Activated CD8-positive, alpha-beta memory T cell treated with anti-CD3 and anti-CD28 coated beads, Interleukin-2, amount 50 U/mL, for 4 hours (primary cell): ENCODE measurements around the gene ZBTB20.

Experiments
- DNase-seq: peaks from one replicate; pipeline ENCODE4 v3.0.0-alpha.2; 2020

ZBTB20 gene

DNA sequence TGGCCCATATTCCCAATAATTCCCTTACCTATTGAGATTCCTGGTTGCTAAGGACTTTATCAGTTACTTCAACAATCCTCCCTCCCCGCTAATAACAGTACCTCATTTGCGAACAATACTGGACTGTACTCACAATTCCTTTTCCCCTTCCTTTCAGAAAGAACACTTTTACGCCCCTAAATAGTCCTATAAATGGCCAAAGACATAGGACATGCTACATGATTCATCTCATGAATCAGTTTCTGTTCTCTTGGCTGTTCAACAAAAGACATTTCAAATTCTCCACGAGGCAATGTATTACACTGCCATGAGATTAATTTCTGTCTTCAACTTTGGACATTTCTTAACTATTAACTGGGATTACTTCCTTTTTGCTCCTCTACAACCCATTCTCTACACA, 588.8 kb downstream of the ZBTB20 start:
- no peak for DNase-seq

DNA sequence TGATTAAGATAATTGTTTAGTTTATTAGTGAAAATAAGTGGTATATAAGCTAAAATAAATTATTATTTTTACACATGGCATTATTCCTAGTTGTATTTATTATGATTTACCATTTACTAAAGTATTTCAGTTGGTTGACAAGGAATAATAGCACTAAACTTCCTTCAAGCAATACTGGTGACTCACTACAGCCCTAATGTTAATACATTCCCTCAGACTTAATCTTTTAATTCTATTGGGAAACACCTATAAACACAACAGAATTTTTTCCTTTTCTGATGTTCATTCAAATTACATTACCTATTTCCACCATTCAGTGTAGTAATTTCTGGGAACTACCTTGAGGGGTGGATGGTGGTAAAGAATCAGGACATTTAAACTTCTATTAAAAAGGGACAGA, 589.3 kb downstream of the ZBTB20 start:
- DNase-seq, result no peak

DNA sequence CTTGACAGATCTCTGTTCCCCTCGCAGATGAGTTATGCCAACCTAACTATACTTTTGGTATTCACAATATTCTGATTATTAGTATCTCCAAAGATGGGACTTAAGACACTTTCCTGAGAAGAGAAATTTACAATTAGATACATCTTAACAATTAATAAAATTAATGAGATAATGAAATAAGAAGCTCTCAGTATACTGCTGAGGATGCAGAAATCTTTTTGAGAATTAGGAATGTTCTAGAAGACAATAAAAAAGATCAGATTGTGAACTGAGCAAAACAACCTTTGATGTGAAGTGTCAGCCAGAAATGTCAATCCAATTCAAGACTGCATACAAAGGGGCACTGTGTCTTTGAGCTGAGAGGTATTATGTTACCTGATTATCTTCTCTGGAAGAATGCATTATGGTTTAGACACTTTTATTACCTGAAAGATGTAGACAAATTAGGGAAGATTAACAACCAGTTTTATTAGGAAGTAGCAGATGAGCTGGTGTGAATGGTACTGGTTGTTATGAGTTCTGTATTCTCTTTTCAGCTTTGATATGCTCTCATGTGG, 590.4 kb downstream of the ZBTB20 start:
- DNase-seq, result no peak

DNA sequence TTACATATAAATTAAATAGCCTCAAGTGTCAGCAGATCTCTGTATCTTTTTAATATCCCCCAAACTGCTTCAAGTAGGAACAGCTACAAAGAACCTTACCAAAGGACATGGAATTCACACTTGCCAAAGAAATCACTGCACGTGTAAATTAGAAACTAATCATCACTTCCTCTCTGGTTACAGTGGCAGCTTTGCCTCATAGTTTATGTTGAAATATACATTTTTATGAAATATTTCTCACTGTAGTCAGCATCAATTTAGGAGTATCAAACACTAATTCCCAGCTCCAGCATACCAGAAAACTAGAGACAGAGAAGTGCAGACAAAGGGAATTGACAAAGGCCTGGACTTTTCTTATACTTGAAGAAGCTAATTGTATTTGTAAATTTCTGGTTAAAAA, 592.4 kb downstream of the ZBTB20 start:
- no peak for DNase-seq

DNA sequence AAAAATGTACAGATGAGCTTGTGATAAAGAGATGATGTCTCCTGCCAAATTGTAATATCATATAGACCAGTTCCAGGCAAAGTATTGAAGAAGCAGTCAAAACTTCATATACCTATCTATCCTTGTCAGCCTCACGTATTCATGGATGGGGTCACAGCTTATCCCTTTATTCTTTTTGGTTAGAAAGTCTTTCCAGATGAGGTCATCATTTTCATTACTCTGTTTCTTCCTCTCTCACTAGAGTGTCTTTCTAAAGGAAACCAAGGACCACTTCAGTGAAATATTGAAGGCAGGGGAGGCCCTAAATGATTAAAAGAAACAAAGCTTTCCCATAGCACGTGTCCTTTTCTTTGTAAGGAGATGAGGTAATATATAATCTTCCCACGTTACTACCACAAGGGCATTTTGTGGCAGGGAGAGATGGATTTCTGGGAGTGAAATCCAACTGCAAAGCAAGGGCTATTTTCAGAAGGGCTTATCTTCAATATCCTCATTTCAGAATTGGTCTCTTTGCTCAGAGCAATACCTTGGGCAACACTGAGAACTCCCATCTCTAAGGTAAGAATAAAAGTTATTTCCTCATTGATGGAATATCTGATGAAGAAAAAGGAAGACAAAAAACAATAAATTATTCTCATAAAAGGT, 593.0 kb downstream of the ZBTB20 start:
- no peak for DNase-seq

DNA sequence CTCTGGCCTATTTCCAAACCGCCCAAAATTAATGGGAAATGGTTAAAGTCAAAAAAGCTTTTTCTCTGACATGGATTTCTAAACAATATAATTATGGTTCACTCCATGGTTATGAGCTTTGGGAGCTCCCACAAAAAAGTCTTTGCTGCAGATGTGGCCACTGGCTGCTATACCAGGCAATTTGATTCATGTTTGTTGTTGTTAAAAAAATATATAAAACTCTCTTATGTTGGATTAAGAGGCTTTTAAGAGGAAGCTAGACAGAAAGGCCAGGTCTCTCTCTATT, 594.6 kb downstream of the ZBTB20 start:
- no peak for DNase-seq

DNA sequence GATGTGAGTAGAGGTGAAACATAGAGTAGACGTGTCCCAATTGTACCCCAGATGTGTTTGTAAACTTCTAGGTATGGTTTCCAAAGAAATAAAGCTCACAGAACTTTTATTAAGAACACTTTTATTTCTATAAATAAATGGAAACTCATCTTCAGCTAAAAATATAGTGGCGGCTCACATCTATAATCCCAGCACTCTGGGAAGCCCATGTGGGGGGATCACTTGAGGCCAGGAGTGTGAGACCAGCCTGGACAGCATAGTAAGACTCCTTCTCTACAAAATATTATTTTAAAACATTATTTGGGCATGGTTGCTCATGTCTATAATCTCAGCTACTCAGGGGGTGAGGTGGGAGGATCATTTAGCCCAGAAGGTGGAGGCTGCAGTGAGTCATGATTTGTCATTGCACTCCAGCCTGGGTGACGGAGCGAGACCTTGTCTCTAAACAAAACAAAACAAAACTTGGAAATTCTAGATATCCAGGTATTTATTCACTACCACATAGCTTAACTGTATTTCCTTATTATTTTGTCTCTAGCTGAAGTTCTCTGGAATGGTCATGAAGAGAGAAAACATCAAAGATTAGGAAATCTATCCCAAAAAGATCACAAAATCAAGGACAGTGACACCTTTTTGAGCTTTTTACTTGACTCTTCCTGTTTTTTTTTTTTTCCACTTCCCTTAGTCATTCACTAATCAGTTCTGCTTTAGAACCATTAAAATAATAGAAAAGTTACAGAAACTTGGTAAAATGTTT, 595.1 kb downstream of the ZBTB20 start:
- DNase-seq, result no peak

DNA sequence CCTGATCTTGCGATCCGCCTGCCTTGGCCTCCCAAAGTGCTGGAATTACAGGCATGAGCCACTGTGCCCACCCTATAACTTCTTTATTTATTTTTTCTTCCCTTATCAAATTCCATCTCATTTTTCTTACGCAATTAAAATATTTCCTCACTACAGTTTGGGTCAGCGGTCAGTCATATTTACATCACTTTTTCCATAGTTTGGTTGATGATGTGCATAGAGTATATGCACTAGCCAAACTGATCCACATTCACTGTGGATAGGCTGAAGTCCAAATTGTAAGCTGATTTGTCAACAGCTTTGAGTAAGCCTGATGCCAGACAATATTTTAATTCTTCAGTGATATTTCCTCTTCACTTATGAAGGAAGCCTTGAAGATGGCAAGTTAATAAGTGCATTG, 596.9 kb downstream of the ZBTB20 start:
- DNase-seq, result no peak

DNA sequence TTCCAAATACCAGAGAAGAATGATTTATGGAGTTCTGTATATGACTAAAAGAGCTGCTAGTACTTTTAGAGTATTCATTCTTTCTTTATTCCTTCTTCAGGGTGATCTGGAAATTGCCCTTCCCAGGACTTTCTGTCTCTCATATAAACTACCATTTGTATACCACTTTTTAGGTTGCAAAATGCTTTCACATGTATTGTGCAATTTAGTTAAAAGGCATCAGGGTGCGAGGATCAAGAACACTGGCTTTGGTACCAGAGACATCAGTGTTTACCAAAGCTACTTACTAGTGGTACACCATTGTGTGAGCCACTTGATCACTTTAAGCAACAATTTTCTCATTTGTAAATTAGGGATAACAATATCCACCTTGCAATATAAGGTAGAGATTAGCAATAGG, 601.9 kb downstream of the ZBTB20 start:
- no peak for DNase-seq

DNA sequence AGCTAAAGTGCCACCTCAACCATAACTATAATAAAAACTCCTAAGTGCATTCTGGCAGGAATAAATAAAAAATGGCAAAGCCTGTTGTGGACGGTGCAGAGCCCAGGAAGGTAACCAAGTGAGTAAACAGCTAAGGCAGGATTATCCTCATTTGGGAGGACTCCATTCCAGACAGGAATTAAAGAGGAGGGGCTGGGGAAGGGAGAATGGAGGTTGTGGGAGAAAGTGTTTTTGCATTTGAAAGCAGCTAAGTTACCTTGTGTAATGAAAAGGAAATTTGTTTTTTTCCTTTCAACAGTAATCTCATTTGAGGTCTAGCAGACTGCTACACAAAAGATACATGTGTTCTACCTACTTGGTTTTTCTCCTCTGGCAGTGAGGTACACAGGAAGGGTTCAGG, 604.7 kb downstream of the ZBTB20 start:
- DNase-seq, result no peak

DNA sequence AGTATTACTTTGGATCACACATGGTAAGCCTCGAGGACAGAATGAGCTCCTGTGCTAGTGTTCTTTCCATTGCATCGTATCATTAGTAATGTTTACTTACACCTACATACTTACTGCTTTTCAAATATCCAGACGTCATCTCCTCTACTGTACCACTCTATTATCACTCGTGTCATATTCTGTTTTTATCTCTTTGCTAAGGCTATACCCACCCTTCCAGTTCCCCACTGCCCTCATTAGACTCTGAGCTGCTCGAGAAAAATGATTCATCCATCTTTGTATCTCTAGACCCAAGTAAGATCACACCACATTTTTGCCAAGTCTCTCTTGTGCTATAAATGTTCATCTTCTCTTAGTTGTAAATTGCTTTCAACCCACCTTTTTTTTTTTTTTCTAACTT, 607.6 kb downstream of the ZBTB20 start:
- no peak for DNase-seq

DNA sequence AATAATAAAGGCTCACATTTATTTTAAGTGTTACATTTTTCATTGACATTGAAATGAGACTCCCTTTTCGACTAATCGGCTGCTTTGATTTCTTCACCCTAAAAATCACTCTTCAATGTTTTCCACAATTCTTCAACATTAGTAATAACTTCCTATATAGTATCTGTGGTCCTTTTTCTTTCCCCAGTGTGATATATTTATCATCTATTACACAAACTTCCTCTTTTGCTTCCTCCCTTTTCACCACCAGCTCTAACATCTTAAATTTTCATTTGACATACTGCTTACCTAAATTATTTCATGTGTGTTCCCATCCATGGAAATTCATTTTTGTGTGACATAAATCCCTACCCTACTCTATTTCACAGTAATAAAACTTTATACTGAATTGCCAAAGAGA, 608.9 kb downstream of the ZBTB20 start:
- DNase-seq, result no peak

DNA sequence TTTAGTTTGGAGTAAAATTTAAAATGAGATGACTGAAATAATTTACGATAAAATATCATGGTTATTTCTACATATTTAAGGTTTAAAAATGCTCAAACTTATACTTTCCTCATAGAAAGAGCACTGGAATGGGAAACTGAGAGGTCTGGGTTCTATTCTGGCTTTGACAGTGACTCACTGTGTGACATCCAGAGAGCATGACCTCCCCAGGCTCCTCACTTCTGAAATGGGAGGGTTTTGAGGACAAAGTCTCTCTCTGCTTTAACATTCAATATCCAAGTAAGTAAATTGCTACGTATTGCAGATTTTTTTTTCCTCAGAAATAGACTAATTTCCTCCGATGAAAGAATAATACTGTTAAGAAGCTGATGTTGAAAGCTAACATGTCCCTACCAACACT, 618.6 kb downstream of the ZBTB20 start:
- no peak for DNase-seq

DNA sequence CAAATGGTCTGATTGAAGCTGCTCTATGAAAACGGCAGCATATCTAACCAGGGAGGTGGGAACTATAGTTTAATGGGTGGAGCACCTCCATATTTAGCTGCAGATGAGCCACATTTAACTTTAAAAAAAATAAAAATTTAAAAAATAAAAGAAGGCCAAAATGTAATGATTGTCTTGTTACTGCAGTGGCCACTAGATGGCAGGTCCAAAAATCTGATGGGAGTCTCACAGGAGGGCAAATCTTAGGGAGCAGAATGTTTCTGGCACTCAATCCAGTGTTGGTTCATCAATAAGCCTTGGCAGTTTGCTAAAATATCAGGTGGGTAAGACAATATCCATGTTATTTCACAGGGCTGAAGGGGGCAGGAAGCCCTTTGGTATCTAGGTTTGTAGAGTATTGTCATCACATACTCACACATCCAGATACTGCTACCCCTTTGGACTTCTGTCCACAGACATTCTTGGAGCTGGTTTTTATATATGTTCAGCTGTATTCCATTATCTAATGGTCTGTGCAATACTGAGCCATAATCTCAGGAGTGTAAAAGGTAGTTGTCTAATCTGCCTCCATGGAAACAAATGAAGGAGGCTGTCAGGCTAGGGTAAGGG, 619.9 kb downstream of the ZBTB20 start:
- no peak for DNase-seq

DNA sequence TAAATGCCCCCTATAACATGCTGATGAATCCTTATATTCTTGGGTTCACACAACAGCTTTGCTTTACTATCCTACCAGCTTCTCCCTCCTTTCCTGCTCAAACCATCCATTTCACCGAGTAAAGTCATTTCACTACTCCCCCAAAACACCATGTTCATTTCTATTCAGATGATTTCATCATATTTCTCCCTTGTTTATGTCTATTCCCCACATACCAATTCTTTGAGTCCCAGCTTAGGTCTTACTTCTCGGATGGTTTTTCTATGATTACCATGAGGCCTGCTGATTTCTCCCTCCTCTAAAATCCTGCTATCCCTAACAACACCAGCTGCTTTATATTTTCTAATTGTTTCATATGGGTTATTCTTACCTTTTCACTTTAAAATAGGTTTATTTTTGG, 621.8 kb downstream of the ZBTB20 start:
- no peak for DNase-seq

DNA sequence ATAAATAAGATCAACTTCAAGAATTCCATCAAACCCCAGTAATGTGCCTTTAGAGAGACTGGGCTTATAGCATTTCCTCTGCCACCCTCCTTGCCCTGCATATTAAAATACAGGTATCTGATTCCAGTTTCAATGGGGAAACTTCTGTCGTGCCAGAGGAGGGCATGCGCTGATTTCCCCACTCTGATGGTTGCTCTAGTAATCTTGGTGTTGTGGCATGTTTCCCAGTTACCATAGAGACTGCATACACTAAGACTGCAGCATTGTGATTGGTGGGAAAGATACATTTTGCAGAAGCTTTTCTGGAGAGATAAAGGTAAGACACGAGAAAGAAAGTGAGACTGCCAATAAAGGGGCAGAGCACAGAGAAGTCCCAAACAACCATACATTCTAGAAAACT, 627.7 kb downstream of the ZBTB20 start:
- DNase-seq, result no peak

DNA sequence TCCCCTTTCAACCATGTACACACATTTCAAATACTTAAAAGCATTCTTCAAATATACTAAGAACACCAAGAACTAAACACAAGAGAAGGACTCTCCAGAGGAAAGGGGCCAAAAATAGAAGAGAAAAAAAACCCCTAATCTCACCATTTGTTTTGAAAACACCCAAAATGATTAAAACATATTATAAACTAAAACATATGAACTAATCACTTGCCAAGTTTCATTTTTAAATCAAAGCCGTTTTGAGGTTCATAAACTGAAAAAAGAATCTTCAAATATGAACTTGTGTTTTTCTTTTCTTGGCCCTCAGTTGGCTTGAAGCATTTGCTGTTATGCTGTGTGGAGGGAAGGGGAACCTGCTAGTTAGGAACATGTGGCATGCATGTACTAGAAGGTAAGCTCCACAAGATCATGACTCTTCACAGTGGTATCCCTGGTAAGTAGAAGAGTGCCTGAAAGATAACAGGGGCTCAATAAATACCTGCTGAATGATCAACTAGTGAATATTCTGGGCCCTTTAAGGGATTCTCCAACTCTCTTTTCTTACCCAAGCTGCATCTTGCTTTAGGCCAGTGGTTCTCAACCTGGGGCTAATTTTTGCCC, 628.8 kb downstream of the ZBTB20 start:
- DNase-seq, result no peak

DNA sequence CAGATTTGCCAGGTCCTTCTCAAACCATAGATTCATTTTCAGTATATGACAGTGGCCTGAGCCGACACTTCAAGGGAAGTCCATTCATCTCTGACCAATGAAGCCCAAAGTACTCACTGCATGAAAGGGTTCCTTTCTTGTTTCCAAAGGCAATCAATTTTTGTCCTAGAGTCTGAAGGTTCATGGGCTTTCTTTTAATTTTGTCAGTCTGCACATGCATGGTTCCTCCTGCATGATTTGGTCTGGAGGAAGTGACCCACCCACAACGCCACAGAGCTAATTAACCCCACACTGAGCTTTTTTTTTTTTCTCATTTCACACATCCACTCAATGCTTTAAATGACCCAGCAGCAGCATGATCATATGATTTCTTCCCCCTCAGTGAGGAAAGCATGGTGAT, 636.9 kb downstream of the ZBTB20 start:
- DNase-seq, result no peak

DNA sequence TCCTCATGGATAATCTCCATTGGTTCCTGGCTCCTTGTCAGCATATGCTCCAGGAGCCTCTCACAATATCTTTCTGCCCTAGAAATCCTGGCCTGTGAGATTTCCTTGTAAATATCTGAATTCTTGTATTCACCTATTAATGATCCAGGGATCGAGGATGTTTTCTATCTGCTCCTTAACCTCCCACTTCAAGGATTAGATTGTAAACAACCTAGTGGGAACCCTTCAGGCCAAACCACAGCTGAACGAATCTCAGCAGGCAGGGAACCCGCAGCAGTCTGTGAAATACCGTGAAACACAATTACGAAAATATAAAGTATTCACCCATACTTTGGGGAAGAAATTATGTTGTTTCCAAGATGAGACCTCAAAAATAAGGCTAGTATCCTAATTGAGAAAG, 637.3 kb downstream of the ZBTB20 start:
- no peak for DNase-seq

DNA sequence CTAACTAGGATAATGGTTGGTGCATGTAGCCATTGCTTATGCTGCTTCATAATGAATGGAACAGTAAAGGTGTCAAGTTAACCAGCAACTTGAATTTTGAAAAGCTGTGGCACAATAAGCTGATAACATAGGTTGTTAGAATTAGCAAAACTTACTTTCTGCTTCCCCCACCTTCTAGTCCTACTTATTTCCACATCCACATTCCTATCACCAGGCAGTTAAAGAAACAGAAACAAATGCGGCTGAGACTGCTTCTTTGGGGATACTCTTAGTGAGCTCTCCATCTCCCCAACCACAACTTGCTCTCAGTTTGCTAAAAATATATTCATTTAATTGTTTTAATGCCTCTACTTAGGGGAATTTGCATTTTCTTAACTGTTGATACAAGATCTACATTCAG, 638.1 kb downstream of the ZBTB20 start:
- DNase-seq, result no peak

DNA sequence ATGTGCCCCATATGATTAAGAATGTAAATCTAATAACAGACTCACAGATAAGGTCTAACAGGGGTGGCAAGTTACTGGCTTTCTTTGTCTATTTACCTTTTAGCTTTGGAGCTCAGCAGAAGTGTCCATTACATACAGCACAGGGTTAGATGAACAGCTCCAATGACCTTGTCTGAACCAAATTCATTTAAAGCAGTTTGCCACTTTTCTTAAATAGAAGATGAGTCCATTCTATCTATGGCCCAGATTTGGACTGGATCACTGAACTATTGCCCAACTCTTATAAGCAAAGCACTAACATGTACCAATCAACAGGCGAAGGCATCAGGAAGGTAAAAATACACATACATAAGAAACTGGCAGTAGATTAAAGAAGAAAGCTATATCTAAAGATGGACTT, 638.9 kb downstream of the ZBTB20 start:
- DNase-seq, result no peak

DNA sequence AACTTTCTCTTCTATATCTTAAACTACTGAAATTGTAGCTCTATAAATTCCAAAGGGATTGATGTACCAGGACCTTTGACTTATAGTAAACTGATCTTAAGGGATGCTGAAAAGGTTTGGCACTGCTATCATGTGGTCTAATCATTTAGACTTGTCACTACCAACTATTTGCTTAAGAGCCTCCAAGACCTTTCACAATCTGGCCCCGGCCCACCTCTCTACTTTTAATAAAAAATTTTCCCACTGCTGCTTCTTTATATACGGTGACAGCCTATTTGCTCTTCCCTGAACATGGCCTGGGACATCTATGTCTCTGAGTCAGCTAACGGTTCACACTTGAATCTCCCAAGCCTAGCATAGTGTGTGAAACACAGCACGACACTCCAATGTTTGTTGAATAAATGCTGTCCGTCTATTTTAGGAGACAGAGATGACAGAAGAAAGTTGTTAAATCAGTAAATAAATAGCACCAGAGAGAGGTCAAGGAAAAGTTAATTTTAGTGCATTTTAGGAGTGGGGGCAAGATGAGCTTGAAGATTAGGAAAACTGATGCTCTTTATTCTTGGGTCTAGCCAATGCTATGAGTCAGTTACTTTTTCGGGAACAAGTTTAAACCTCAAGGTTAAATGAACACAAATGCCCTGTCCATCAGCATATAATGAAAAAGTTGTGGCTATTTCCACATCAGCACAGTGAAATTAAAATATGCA, 640.3 kb downstream of the ZBTB20 start:
- no peak for DNase-seq

DNA sequence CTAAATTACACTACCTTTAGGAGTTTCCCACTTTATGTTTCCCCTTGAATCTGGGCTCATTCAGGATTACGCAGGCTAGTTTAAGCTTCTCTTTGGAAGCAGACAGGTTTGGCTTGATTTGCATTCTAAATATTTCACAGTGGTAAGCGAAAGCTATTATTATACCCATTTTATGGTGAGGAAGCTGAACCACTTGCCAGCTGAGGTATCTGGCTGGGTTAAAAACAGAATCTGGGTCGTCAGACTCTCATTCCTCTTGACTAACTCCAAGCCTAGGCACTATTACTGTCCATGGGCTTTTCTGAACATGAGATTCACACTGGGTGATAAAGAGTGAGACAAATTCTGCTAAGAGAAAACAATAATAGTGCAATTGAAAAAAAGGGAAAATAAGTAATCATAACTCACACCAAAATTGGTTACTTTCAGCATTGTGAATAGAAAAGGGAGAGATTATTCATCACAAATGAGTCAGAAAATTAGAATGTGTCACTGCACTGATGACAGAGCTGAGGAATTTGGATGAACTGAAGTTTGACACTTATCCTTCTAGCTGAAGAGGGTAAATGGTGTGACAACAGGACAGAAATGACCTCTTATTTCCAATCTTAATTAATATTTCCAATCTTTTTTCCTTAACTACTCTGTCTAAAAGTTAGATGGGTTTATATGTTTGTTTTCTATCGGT, 642.0 kb downstream of the ZBTB20 start:
- DNase-seq, result no peak
